ENCODE data around the gene CENPN. TPM values are rescaled to one million over a fixed set of nuclear protein-coding genes. Genes with fewer than 3 reads are reported as not detected.
A peak's percentile ranks its signal among the peaks of the same experiment; 100 is the strongest.

CENPN gene, protein sequence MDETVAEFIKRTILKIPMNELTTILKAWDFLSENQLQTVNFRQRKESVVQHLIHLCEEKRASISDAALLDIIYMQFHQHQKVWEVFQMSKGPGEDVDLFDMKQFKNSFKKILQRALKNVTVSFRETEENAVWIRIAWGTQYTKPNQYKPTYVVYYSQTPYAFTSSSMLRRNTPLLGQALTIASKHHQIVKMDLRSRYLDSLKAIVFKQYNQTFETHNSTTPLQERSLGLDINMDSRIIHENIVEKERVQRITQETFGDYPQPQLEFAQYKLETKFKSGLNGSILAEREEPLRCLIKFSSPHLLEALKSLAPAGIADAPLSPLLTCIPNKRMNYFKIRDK
- 1 to 10 TPM; 5.8 to 9.6 (median 6.6) TPM for total RNA-seq

DNA sequence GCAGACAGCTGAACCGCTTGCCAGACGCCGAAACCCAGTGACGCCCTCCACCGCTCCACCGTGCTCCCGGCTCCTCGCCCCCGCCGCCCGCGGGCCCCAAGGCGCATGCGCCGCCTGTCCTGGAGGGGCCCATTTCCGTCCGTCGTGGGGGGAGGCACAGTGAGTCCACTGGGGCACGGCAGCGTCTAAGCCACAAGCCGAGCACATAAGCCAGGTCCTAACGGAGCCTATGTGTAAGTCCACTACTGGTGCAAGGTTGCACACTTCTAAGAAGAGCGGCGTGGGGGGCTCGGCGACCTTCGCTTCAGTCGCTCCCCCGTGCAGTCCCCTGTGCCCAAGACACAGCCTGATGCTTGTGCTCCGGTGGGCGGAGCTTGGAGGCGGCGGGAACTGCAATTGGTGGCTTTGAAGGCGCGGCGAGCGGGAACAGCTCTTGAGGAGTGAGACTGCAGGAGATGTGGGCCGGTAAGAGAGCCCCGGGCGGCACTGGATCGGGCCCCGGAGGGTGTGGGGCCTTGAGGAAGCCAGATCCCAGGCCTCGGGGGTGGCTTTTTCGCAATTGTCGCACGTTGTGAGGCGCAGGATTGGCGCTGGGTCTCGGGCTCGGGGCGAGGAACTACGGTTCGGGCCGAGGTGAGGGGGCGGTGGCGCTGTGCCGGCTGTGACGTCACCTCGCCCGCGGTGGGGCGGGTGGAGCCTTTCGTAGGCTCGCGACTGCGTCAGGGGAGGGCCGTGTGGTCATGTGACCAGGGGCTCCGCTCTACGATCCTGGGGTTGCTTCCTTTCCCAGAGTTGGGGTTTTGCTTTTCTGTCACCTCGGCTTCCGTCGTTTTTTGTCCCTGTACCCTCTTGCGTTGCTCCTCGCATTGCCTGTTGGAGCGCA is at the start of gene CENPN, which contains the start of gene CMC2:
Gene CENPN, plus strand, starts transcription at position 402 of the 883 bp plus-strand sequence. CDS start 4,726 bp downstream, outside the sequence.
Gene CMC2, minus strand, starts transcription at position 73 of the 883 bp plus-strand sequence. CDS start 9,491 bp downstream, outside the sequence.
- intact Hi-C loops (cut with DNase I) = loop anchor here (10.0 kb wide), 1 partner anchor 68 kb away; the partner anchor contains the start of gene C16orf46
- Histone ChIP-seq H3K27me3 (no peaks in the 10 kb centered on the region), H3K4me1 (peaks cover 25 to 39% (median 34%) of the 10 kb centered on the region in 4 donors), H3K4me3 (peak within 1 kb of the TSS; percentile 70 to 100 (median 85)), H3K27ac (replicated peaks in 1 of 4) (peak within 1 kb of the TSS; percentile 95 to 100 (median 98)), H3K36me3 (no peaks in the 10 kb centered on the region), H3K9me3 (no peaks in the 10 kb centered on the region)
- DNase-seq (ENCODE audit: extremely low spot score) = peak; percentile 100
- WGBS = under 1% methylated on average over 31 of the region's 75 CpGs
- TF ChIP-seq EP300 (IDR thresholded peaks at IDR 0.05) (no peak), POLR2AphosphoS5 (IDR thresholded peaks at IDR 0.05) (peak; percentile 92 to 96), POLR2A (IDR thresholded peaks at IDR 0.05; ENCODE audit: low read depth) (peak; percentile 76)
- TF ChIP-seq, protein P1, sequence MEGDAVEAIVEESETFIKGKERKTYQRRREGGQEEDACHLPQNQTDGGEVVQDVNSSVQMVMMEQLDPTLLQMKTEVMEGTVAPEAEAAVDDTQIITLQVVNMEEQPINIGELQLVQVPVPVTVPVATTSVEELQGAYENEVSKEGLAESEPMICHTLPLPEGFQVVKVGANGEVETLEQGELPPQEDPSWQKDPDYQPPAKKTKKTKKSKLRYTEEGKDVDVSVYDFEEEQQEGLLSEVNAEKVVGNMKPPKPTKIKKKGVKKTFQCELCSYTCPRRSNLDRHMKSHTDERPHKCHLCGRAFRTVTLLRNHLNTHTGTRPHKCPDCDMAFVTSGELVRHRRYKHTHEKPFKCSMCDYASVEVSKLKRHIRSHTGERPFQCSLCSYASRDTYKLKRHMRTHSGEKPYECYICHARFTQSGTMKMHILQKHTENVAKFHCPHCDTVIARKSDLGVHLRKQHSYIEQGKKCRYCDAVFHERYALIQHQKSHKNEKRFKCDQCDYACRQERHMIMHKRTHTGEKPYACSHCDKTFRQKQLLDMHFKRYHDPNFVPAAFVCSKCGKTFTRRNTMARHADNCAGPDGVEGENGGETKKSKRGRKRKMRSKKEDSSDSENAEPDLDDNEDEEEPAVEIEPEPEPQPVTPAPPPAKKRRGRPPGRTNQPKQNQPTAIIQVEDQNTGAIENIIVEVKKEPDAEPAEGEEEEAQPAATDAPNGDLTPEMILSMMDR (IDR thresholded peaks at IDR 0.05) = peak in 1 of 3 experiments; percentile 26

DNA sequence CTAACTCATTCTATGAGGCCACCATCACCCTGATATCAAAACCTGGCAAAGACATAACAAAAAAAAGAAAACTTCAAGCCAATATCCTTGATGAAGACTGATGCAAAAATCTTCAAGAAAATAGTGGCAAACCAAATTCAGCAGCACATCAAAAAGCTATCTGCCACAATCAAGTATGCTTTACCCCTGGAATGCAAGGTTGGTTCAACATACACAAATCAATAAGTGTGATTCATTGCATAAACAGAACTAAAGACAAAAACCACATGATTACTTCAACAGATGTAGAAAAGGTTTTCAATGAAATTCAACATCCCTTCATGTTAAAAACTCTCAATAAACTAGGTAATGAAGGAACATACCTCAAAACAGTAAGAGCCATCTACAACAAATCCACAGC is 48.7 kb upstream of the CENPN start:
- H3K4me3 ChIP-seq = no peak overlapping the region
- H3K27me3 ChIP-seq = no peaks in the 10 kb centered on the region
- H3K4me1 ChIP-seq = no peaks in the 10 kb centered on the region
- TF ChIP-seq, protein P1 (IDR thresholded peaks at IDR 0.05) = no peak
- intact Hi-C loops (cut with DNase I) = no loop called here
- no peak overlapping the region for H3K27ac ChIP-seq (replicated peaks in 1 of 4)
- H3K36me3 ChIP-seq = no peaks in the 10 kb centered on the region
- H3K9me3 ChIP-seq = peaks cover 0 to 41% (median 20%) of the 10 kb centered on the region in 4 donors
- DNase-seq (ENCODE audit: extremely low spot score) = no peak

DNA sequence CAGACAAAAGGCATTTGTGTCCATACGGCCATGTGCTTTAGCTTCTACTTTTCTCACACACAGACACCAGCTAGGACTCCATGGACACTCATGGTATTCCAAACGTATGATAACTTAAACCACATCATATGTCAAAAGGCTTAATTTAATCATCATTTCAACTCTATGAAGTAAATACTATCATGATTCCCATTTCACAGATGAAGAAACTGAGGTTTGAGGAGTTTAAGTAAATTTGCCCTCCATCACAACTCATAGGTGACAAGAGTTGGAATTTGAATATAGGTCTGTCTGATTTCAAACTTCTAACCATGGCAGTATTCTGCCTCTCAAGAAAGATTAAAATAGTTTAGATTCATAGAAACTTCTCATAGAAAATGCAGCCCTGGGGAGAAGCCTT is 44.1 kb upstream of the CENPN start:
- intact Hi-C loops (cut with DNase I) = no loop called here
- Histone ChIP-seq H3K36me3 (no peaks in the 10 kb centered on the region), H3K27ac (replicated peaks in 1 of 4) (no peak overlapping the region), H3K4me3 (no peak overlapping the region), H3K4me1 (no peaks in the 10 kb centered on the region), H3K9me3 (peaks cover 0 to 27% (median 13%) of the 10 kb centered on the region in 4 donors), H3K27me3 (no peaks in the 10 kb centered on the region)
- 77% methylated on average over 2 of the region's 2 CpGs for WGBS
- TF ChIP-seq, protein P1 (IDR thresholded peaks at IDR 0.05) = no peak
- no peak for TF ChIP-seq EP300 (IDR thresholded peaks at IDR 0.05)
- TF ChIP-seq POLR2A (IDR thresholded peaks at IDR 0.05; ENCODE audit: low read depth) = no peak
- TF ChIP-seq POLR2AphosphoS5 (IDR thresholded peaks at IDR 0.05) = no peak
- DNase-seq (ENCODE audit: extremely low spot score) = no peak

DNA sequence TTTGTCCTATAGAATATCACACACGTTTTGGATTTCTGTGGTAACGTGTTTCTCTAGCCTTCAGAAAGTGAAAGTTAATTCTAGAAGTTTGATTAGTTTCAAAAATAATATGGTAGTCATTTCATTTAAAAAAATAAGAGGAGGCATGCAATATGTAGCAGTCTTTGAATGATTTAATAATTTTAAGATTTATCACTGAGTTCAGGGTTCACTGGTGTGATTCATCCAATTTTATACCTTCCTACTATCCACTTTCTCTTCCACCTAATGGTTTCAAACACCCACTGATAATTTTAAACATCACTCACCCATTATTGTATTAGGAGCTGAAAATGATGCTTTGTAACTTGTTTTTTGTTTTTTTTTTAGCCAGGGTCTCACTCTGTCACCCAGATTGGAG is 42.7 kb upstream of the CENPN start:
- Histone ChIP-seq H3K36me3 (peaks cover 0 to 8% (median 0%) of the 10 kb centered on the region in 4 donors), H3K4me3 (no peak overlapping the region), H3K9me3 (peaks cover 0 to 13% (median under 1%) of the 10 kb centered on the region in 4 donors), H3K27ac (replicated peaks in 1 of 4) (no peak overlapping the region), H3K27me3 (no peaks in the 10 kb centered on the region), H3K4me1 (no peaks in the 10 kb centered on the region)
- TF ChIP-seq EP300 (IDR thresholded peaks at IDR 0.05) = no peak
- TF ChIP-seq POLR2AphosphoS5 (IDR thresholded peaks at IDR 0.05) = no peak
- TF ChIP-seq POLR2A (IDR thresholded peaks at IDR 0.05; ENCODE audit: low read depth) = no peak
- TF ChIP-seq, protein P1 (IDR thresholded peaks at IDR 0.05) = no peak
- no peak for DNase-seq (ENCODE audit: extremely low spot score)
- WGBS = 69% methylated on average over 2 of the region's 2 CpGs
- intact Hi-C loops (cut with DNase I) = no loop called here

Measured in esophagus muscularis mucosa (tissue), 4 donors.